HG02870 (cell line): ENCODE results near the gene SYT12.
"Not testable (repeated sequence)": the region's sequence is repeated elsewhere in the genome, so short reads cannot be mapped to it uniquely, and the experiment has no call there.

Experiments
- ATAC-seq: cut with Tn5 transposase; IDR thresholded peaks from one replicate; pipeline ENCODE4 v1.9.1; 2021; ENCODE audit warnings: mild to moderate bottlenecking, moderate library complexity; ENCODE audit not compliant: unreplicated experiment

Gene SYT12, protein sequence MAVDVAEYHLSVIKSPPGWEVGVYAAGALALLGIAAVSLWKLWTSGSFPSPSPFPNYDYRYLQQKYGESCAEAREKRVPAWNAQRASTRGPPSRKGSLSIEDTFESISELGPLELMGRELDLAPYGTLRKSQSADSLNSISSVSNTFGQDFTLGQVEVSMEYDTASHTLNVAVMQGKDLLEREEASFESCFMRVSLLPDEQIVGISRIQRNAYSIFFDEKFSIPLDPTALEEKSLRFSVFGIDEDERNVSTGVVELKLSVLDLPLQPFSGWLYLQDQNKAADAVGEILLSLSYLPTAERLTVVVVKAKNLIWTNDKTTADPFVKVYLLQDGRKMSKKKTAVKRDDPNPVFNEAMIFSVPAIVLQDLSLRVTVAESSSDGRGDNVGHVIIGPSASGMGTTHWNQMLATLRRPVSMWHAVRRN

GRCh38 chr11:67022961-67023956 lies at the start of gene SYT12:
Gene SYT12 (plus strand): TSS chr11:67023134. CDS start chr11:67030145, 7,011 bp downstream.
- no peak for ATAC-seq

DNA sequence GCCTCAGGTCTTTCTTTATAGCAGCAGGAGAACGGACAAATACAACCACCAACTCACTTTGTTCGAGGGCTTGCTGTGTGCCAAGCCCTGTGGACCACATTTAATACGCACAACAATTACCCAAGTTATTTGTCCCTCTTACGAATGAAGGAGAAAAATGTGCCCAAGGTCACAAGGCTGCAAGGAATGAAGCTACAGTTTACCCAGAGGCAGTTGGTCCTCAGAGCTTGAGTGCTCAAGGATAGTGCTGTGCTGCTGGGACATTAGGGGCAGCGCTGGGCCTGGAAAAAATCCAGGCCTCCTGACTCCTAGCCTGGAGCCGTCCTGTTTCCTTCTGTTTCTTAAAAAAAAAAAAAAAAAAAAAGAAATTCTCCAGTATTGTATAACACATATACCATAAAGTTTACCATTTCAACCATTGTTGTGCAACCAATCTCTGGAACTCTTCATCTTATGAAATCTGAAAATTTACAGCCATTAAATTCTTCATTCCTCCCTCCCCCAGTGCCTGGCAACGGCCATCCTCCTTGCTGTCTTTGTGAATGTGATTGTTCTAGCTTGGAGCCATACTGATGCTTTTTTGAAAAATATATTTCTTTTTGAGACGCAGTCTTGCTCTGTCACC lies 48.9 kb upstream of the SYT12 start:
- ATAC-seq = no peak

DNA sequence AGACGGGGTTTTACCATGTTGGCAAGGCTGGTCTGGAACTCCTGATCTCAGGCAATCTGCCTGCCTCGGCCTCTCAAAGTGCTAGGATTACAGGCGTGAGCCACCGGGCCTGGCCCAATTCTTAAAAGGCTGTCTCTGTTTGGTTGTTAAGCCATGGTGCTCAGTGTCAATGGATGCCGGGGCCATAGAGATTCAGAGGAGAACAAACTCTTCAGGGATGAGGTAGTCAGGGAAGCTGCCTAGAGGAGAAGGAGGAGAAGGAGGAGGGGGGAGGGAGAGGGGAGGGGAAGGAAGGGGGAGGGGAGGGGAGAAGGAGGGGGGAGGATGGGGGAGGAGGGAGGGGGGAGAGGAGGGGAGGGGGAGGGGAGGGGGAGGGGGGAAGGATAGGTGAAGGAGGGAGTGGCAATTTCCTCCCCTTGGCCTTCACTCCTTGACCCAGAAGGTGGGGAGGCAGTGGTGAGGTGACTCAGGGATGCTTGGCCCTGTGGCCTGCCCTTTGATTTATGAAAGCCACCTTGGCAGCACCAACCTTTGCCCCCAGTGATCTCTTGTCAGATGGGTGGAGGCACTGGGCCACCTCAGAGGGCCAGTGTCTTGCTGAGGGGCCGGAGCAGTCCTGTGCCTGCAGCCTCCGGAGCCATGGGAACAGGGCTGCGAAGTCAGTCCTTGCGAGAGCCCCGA lies 48.1 kb upstream of the SYT12 start, which contains the start of gene C11orf86:
TSS of gene C11orf86 (plus strand) at position 581 of the 681 bp plus-strand sequence. CDS start at position 640, 59 bp downstream.
- no peak for ATAC-seq

DNA sequence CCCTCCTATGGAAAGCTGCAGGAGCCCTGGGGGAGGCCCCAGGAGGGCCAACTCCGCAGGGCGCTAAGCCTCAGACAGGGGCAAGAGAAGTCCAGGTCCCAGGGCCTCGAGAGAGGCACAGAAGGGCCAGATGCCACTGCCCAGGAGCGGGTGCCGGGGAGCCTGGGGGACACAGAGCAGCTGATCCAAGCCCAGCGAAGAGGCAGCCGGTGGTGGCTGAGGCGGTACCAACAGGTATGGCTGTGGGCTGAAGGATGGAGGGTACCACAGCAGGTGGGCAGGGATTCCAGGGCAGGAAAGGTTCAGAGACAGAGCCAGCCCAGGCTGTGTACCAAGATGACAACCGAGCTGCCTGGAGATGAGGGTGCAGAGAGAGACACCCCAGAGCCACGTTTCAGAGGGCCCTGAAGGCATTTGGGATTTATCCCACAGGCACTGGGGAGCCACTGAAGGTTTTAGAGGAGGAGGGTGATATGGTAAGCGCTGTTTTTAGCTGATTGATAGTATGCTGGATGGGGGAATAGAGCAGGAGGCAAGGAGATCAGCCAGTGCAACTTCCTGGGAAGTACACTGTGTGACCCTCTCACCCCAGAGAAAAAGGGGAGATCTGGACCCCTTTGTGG lies 47.4 kb upstream of the SYT12 start:
- ATAC-seq = no peak

DNA sequence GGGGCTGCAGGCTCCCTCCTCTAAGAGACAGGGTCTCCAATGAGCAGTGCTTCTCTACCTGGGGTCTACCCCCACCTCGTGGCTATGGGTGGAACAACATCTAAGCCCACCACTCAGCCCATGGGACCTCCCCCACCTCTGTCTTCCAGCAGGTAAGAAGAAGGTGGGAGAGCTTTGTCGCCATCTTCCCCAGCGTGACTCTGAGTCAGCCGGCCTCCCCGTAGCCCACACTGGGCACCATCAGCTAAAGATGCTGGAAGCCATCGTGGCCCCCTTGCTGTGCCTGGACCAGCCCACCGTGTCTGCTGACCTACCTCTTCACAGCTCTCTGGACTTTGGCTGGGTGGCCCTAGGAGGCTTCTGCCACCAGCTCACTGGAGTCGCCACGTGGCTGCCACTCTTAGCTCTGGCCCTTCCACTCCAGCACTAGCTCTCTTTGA lies 46.9 kb upstream of the SYT12 start:
- no peak for ATAC-seq

DNA sequence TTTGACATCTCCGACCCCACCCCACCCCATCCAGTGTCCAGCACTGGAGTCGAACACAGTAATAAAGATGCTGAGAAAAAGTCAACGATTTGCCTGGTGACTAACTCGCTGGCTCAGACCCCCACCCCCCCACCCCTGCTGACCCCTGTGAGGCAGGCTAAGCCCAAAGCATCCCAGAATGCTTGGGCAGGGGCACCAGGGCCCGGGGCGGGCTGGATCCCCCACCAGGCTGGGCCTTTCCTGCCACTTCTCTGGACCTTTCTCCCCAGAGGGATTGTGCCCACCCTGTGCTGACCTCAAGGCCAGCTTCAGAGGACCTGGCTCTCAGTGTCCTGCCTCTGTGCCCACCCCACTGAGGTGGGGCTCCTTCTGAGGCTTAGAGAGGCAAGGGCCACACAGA lies 46.0 kb upstream of the SYT12 start:
- no peak for ATAC-seq

DNA sequence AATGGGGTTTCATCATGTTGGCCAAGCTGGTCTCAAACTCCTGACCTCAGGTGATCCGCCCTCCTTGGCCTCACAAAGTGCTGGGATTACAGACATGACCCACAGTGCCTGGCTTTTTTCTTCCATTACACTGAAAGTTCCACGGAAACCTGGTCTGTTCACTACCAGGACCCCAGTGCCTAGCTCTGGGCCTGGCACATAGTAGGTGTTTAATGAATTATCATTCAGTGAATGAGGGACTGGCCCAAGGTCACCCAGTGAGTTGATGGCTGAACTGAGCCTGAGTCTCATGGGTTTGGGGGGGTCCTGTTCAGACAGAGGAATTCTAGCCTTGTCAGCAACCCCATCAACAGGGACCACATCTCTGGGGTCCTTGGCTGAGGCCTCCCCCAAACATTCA lies 44.7 kb upstream of the SYT12 start:
- no peak for ATAC-seq

DNA sequence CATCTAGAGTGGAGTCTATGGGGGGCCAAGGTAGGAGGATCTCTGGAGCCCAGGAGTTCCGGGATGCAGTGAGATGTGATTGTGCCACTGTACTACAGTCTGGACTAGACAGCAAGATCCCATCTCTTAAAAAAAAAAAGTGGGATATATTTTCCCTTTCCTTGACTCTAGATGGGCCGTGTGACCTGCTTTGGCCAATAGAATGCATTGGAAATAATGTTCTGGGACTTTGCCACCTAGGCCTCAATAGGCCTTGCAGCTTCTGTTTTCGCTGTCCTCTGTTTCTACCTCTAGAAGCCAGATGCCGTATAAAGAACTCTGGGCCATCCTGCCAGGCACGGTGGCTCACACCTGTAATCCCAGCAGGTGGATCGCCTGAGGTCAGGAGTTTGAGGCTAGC lies 44.2 kb upstream of the SYT12 start:
- ATAC-seq = no peak

DNA sequence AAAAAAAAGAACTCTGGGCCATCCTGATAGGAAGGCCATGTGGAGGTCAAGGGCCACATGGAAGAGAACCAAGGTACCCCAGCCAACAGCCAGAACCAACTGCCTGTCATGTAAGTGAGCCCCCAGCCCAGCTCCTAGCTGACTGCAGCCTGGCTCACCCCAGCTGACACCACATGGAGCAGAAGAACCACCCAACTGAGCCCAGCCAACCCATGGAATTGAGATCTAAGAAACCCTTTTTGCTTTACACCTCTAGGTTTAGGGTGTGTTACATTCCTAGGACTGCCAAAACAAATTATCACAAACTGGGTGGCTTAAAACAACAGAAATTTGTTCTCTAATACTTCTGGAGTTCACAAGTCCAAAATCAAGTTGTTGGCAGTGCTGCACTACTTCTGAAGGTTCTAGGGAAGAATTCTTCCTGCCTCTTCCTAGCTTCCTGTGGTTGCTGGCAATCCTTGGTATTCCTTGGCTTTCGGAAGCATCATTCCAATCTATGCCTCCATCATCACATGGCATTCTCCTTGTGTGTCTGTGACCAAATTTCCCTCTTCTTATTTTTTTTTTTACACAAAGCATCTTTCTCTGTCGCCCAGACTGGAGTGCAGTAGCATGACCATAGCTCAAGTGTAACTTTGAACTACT lies 43.5 kb upstream of the SYT12 start:
- ATAC-seq = no peak

- ATAC-seq = no peak
Observed at GRCh38 chr11:66981976-66982578, 40.9 kb upstream of the SYT12 start.

GRCh38 chr11:66983275-66983924 lies 39.5 kb upstream of the SYT12 start:
- no peak for ATAC-seq

GRCh38 chr11:66985508-66986177 lies 37.3 kb upstream of the SYT12 start:
- ATAC-seq = no peak

GRCh38 chr11:66986178-66986545 lies 36.8 kb upstream of the SYT12 start:
- no peak for ATAC-seq

DNA sequence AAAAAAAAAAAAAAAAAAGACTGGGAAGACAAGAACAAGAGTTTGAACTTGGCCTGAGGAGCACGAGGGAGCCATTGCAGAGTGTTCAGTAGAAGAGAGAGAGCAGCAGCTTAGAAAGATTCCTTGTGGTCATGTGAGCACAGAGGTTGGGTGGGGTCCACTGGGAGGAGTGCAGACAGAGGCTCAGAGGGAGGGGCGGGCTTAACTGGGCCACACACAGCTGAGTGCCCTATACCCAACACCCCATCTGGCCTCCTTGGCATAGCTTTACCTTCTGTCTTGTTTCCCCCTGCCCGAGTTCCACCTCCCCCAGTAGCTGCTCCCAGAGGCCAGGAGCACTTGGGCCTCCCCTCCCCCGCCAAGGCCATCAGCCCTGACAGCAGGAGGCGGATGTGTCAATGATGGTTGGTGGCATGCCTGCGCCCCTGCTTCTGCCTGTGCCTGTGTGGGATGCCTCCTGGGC lies 35.7 kb upstream of the SYT12 start:
- ATAC-seq = no peak

- ATAC-seq = no peak
Observed at GRCh38 chr11:66987924-66988637, 34.9 kb upstream of the SYT12 start.

DNA sequence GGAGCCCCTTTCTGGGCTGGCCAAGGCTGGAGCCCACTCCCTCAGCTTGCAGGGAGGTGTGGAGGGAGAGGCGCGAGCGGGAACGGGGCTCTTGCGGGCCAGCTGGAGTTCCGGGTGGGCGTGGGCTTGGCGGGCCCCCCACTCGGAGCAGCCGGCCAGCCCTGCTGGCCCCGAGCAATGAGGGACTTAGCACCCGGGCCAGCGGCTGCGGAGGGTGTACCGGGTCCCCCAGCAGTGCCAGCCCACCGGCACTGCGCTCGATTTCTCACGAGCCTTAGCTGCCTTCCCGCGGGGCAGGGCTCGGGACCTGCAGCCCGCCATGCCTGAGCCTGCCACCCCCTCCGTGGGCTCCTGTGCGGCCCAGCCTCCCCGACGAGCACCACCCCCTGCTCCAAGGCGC lies 34.2 kb upstream of the SYT12 start:
- not testable (repeated sequence) for ATAC-seq

GRCh38 chr11:66989360-66989759 lies 33.6 kb upstream of the SYT12 start:
- not testable (repeated sequence) for ATAC-seq
